SH-SY5Y (cell line): ENCODE measurements around the gene KCTD16.

Experiments used
- GATA2 ChIP-seq: IDR thresholded peaks from 2 replicates; pipeline ENCODE4 v1.6.1; 2011; ENCODE audit warnings: mild to moderate bottlenecking, low read depth, low read length
- GATA3 ChIP-seq: IDR thresholded peaks from 2 replicates; pipeline ENCODE4 v1.6.1; 2011; ENCODE audit warnings: low read depth, mild to moderate bottlenecking, low read length, moderate library complexity

- TF ChIP-seq GATA2 (no peak), GATA3 (no peak)
Measured at GRCh38 chr5:144385597-144385996, 214.9 kb downstream of the KCTD16 start.
